Endothelial cell (in vitro differentiated cells): ENCODE measurements around the gene MTMR4. TPM values are rescaled to one million over a fixed set of nuclear protein-coding genes. Genes with fewer than 3 reads are reported as not detected.

Experiments
- DNase-seq: peaks from one replicate; pipeline ENCODE4 v3.0.0; 2021; ENCODE audit warnings: low spot score
- H3K27ac Mint-ChIP-seq: one replicate; pipeline ENCODE4 v1.8.0; 2021; ENCODE audit warnings: mixed read lengths, inconsistent platforms; ENCODE audit not compliant: unreplicated experiment
- H3K27me3 Mint-ChIP-seq: one replicate; pipeline ENCODE4 v1.8.0; 2021; ENCODE audit warnings: mild to moderate bottlenecking, moderate library complexity, mixed read lengths, inconsistent platforms; ENCODE audit not compliant: unreplicated experiment
- H3K36me3 Mint-ChIP-seq: one replicate; pipeline ENCODE4 v1.8.0; 2021; ENCODE audit warnings: mild to moderate bottlenecking, low read depth, mixed read lengths, inconsistent platforms; ENCODE audit not compliant: unreplicated experiment
- H3K4me1 Mint-ChIP-seq: one replicate; pipeline ENCODE4 v1.8.0; 2021; ENCODE audit warnings: mild to moderate bottlenecking, mixed read lengths, inconsistent platforms; ENCODE audit not compliant: unreplicated experiment
- H3K4me3 Mint-ChIP-seq: one replicate; pipeline ENCODE4 v1.8.0; 2021; ENCODE audit warnings: mild to moderate bottlenecking, mixed read lengths, inconsistent platforms; ENCODE audit not compliant: unreplicated experiment
- H3K9me3 Mint-ChIP-seq: one replicate; pipeline ENCODE4 v1.8.0; 2021; ENCODE audit warnings: mixed read lengths, inconsistent platforms; ENCODE audit not compliant: unreplicated experiment
- total RNA-seq: library from RNA; stranded (reverse); fragmentation: NEBNext Ultra II Directional; extraction: Animal tissue kit (Norgen Biotek cat#: 25700); gene quantifications from one replicate; pipeline ENCODE4 v1.2.1, GENCODE V29; 2021; ENCODE audit not compliant: unreplicated experiment
- TF ChIP-seq, protein P1 (sequence below): fragments of 200-600 bp; sonication (generic); IDR thresholded peaks from one replicate; pipeline ENCODE4 v1.5.0; 2021; ENCODE audit warnings: antibody characterized with exemption; ENCODE audit not compliant: unreplicated experiment

MTMR4 gene
- total RNA-seq, 1 donor from 2014 or later = 24.0 TPM

- TF ChIP-seq, protein P1, sequence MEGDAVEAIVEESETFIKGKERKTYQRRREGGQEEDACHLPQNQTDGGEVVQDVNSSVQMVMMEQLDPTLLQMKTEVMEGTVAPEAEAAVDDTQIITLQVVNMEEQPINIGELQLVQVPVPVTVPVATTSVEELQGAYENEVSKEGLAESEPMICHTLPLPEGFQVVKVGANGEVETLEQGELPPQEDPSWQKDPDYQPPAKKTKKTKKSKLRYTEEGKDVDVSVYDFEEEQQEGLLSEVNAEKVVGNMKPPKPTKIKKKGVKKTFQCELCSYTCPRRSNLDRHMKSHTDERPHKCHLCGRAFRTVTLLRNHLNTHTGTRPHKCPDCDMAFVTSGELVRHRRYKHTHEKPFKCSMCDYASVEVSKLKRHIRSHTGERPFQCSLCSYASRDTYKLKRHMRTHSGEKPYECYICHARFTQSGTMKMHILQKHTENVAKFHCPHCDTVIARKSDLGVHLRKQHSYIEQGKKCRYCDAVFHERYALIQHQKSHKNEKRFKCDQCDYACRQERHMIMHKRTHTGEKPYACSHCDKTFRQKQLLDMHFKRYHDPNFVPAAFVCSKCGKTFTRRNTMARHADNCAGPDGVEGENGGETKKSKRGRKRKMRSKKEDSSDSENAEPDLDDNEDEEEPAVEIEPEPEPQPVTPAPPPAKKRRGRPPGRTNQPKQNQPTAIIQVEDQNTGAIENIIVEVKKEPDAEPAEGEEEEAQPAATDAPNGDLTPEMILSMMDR = no peak
- no peak for DNase-seq
- Mint-ChIP-seq H3K36me3 (no peaks in the 10 kb centered on the region), H3K9me3 (no peaks in the 10 kb centered on the region), H3K4me1 (peaks cover 53% of the 10 kb centered on the region), H3K27me3 (peaks cover 20% of the 10 kb centered on the region), H3K4me3 (no peak overlapping the region), H3K27ac (no peak overlapping the region)
Measured at GRCh38 chr17:58527949-58528348, 13.5 kb upstream of the MTMR4 start.

DNA sequence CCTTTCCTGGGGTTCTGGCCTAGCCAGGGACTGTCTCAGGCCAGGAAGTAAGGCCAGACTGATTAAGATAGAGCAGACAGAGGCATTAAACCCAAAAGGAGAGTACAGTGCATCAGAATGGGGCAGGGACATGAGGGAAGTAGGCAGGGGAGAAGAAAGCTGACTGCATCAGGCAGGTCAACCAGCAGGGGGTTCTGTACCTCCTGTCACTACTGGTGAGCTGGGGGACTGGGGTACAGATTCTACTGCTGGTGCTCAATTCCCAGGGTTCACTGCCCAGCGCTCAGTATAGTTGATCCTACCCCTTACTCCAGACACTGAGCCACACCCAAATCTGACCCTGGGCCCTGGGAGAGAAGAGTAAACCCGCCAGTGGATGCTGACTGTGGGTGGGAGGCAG, 12.9 kb upstream of the MTMR4 start:
- Mint-ChIP-seq H3K27ac (no peak overlapping the region), H3K27me3 (peaks cover 17% of the 10 kb centered on the region), H3K4me1 (peaks cover 53% of the 10 kb centered on the region), H3K36me3 (no peaks in the 10 kb centered on the region), H3K4me3 (no peak overlapping the region), H3K9me3 (no peaks in the 10 kb centered on the region)
- DNase-seq = no peak
- TF ChIP-seq, protein P1 = peak; percentile 37

GRCh38 chr17:58525239-58525638, 10.8 kb upstream of the MTMR4 start:
- H3K27ac Mint-ChIP-seq = peak overlapping the region; percentile 80
- TF ChIP-seq, protein P1 = no peak
- no peaks in the 10 kb centered on the region for H3K9me3 Mint-ChIP-seq
- DNase-seq = no peak
- peaks cover 51% of the 10 kb centered on the region for H3K4me1 Mint-ChIP-seq
- H3K27me3 Mint-ChIP-seq = peaks cover 17% of the 10 kb centered on the region
- H3K4me3 Mint-ChIP-seq = no peak overlapping the region
- no peaks in the 10 kb centered on the region for H3K36me3 Mint-ChIP-seq

DNA sequence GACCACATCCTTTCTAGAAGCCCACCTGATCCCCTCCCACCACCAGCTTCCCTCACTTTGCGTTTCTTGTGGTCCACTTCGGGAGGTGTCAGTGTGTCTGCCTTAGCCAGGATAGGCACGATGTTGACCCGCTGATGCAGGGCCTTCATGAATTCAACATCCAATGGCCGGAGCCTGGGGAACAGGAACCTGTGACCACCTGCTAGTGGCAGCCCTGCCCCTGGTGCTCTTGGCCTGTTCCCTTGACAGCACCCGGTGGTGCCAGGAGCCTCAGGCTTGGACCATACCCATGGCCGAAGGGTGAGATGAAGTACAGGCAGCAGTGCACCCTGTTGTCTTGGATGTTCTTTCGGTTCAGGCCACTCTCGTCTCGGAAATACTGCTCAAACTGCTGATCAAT, 7.2 kb upstream of the MTMR4 start:
- H3K27ac Mint-ChIP-seq = no peak overlapping the region
- peaks cover 24% of the 10 kb centered on the region for H3K4me1 Mint-ChIP-seq
- H3K27me3 Mint-ChIP-seq = peaks cover 4% of the 10 kb centered on the region
- H3K9me3 Mint-ChIP-seq = no peaks in the 10 kb centered on the region
- TF ChIP-seq, protein P1 = no peak
- no peak for DNase-seq
- no peak overlapping the region for H3K4me3 Mint-ChIP-seq
- no peaks in the 10 kb centered on the region for H3K36me3 Mint-ChIP-seq

- peak; percentile 53 for DNase-seq
Measured at GRCh38 chr17:58520843-58521430, 6.5 kb upstream of the MTMR4 start.

More at GRCh38 chr17:58520843-58521430, 6.5 kb upstream of the MTMR4 start:
- TF ChIP-seq, protein P1 = peak; percentile 78
- Mint-ChIP-seq H3K4me1 (peaks cover 25% of the 10 kb centered on the region), H3K27ac (no peak overlapping the region), H3K36me3 (no peaks in the 10 kb centered on the region), H3K9me3 (no peaks in the 10 kb centered on the region), H3K27me3 (peaks cover 6% of the 10 kb centered on the region), H3K4me3 (no peak overlapping the region)
